ENCODE measurements around the gene FAM120B.

Gene FAM120B

GRCh38 chr6:170454512-170455285 lies 148.1 kb downstream of the FAM120B start:
- no peak for FAIRE-seq
- no peak for DNase-seq (ENCODE audit: low spot score)

DNA sequence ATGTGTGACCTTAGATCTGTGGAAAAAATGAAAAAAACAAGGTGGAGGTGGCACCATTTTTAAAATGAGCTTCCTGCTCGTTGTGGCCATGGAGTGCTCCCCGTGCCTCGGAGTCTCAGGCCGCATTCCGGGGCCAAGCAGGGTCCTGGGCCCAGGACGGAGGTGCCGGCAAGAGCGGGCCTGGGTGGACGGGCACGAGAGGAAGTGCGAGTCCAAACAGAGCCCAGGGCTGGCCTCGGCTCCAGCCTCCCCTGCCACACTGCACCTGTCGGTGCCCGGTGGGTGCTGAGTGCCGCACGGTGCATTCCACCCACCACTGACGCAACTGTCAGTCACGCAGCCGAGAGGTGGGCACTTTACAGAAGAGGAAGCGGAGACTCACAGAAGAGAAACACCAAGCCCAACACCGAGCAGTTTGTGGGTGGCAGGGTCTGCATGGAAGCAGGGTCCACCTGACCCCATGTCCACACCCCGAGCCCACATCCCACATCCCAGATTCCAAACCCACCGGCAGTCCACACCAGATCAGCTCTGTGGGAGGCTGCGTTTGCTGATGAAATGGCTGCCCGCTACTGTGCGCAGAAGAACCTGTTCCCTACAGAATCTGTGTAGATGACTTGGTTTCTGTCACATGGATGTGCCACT lies 148.9 kb downstream of the FAM120B start:
- FAIRE-seq (no peak), DNase-seq (ENCODE audit: low spot score) (no peak)

GRCh38 chr6:170456334-170456733 lies 149.8 kb downstream of the FAM120B start:
- no peak for FAIRE-seq

More at GRCh38 chr6:170456334-170456733, 149.8 kb downstream of the FAM120B start:
- no peak for DNase-seq (ENCODE audit: low spot score)
